HL-60 (cell line): ENCODE measurements around the gene DPYSL4.

ENCODE experiments used
- CTCF ChIP-seq: IDR thresholded peaks from one replicate; pipeline ENCODE4 v1.5.1; 2011; ENCODE audit warnings: low read length, control low read depth, inconsistent platforms; ENCODE audit not compliant: insufficient read depth
- REST ChIP-seq: IDR thresholded peaks from 2 replicates; pipeline ENCODE4 v1.6.1; 2012; ENCODE audit warnings: low read depth; ENCODE audit not compliant: insufficient replicate concordance

DNA sequence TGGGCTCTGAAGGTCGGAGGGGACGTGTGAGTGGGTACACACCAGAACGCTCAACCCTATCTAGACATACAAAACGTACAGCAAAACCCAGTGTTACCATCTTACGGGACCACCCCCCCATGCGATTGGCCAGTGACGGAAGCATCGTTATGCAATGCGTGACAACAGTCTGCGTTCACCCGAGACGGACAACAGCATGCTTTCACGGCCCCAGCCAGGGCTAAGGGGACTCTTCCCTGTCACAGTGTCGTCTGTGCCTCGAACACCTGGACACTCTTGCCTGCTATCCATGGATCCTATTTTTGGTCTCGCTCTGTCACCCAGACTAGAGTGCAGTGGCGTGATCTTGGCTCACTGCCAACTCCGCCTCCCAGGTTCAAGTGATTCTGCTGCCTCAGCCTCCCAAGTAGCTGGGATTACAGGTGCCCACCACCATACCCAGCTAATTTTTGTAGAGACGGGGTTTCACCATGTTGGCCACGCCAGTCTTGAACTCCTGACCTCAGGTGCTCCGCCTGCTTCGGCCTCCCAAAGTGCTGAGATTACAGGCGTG lies 23.3 kb downstream of the DPYSL4 start:
- no peak for TF ChIP-seq CTCF
- TF ChIP-seq REST = no peak
